Prostate gland (tissue), 2 donors: ENCODE results near the gene MRPS6.

Experiments used
- CTCF ChIP-seq, 4 experiments: fragments of 200-600 bp in 2 of 4; fragments of 450-650 bp in 2 of 4; sonication (generic) in 2 of 4; IDR thresholded peaks; 1 replicate in 3 of 4; 2 replicates in 1 of 4; pipeline ENCODE4 v1.5.1; 2016 to 2019; ENCODE audit warnings: antibody characterized with exemption in 4 of 4, mild to moderate bottlenecking in 2 of 4, moderate library complexity in 2 of 4
- POLR2A ChIP-seq: fragments of 450-650 bp; IDR thresholded peaks from one replicate; pipeline ENCODE4 v1.6.1; 2016; ENCODE audit warnings: antibody characterized with exemption, mild to moderate bottlenecking
- POLR2AphosphoS5 ChIP-seq: sonication (generic); formaldehyde crosslinking; IDR thresholded peaks from one replicate; pipeline ENCODE4 v1.6.1; 2017; ENCODE audit warnings: antibody characterized with exemption

- TF ChIP-seq CTCF (IDR thresholded peaks at IDR 0.05) (no peak), POLR2A (no peak), POLR2AphosphoS5 (no peak)
Measured at GRCh38 chr21:34071683-34072082, 1.7 kb upstream of the MRPS6 start.
